Breast epithelium (tissue), 4 donors: ENCODE data around the gene DUS3L. TPM values are rescaled to one million over a fixed set of nuclear protein-coding genes. Genes with fewer than 3 reads are reported as not detected.

Experiments
- DNase-seq, 2 donors: peaks; one replicate each; pipeline ENCODE4 v3.0.0-alpha.2; 2019; ENCODE audit warnings: low spot score in 2 of 2
- H3K27ac ChIP-seq, 2 donors: fragments of 200-600 bp; sonication (generic) in 1 of 2; one replicate each; pipeline ENCODE4 v1.5.1; 2016 to 2019; ENCODE audit warnings: mild to moderate bottlenecking in 1 of 2
- H3K27me3 ChIP-seq, 2 donors: fragments of 200-600 bp; sonication (generic) in 1 of 2; one replicate each; pipeline versions ENCODE4 v1.5.1 to v1.6.0; 2017 to 2019; ENCODE audit warnings: control low read depth in 1 of 2, mild to moderate bottlenecking in 1 of 2
- H3K36me3 ChIP-seq: fragments of 200-600 bp; one replicate; pipeline ENCODE4 v1.5.1; 2019
- H3K4me1 ChIP-seq, 2 donors: fragments of 200-600 bp; sonication (generic); one replicate each; pipeline ENCODE4 v1.5.1; 2016 to 2019; ENCODE audit warnings: control low read depth in 1 of 2
- H3K4me3 ChIP-seq, 3 donors: fragments of 200-600 bp; sonication (generic); 1 replicate in 2 of 3; 2 replicates in 1 of 3; pipeline ENCODE4 v1.5.1; 2016 to 2019; ENCODE audit warnings: mild to moderate bottlenecking in 3 of 3, moderate library complexity in 2 of 3
- H3K9me3 ChIP-seq, 2 donors: fragments of 200-600 bp; sonication (generic) in 1 of 2; one replicate each; pipeline ENCODE4 v1.5.1; 2016 to 2019; ENCODE audit warnings: control low read depth in 1 of 2
- CTCF ChIP-seq, 3 donors: fragments of 450-650 bp; IDR thresholded peaks; one replicate each; pipeline ENCODE4 v1.5.1; 2016 to 2017; ENCODE audit warnings: antibody characterized with exemption in 3 of 3, mild to moderate bottlenecking in 3 of 3, moderate library complexity in 3 of 3
- POLR2A ChIP-seq: fragments of 450-650 bp; IDR thresholded peaks from one replicate; pipeline ENCODE4 v1.6.1; 2016; ENCODE audit warnings: antibody characterized with exemption, mild to moderate bottlenecking, moderate library complexity
- POLR2AphosphoS5 ChIP-seq, 3 donors: sonication (generic); formaldehyde crosslinking; IDR thresholded peaks; one replicate each; pipeline ENCODE4 v1.6.1; 2017; ENCODE audit warnings: antibody characterized with exemption in 3 of 3
- intact Hi-C: fragments of 100-400 bp; cut with DNase I; formaldehyde crosslinking; loops from one replicate; pipeline ENCODE4 v1.15.1; 2023; ENCODE audit warnings: low total_unique reads
- total RNA-seq, 3 donors: library from RNA; depleted of rRNA; stranded (reverse); fragments of >200 nt; gene quantifications; one replicate each; pipeline ENCODE4 v1.1.0, GENCODE V29; 2016

The DUS3L gene
- 10 to 100 TPM; 28.8 to 44.9 (median 37.2) TPM for total RNA-seq

- H3K36me3 ChIP-seq: no peaks in the 10 kb centered on the region
- H3K27me3 ChIP-seq: no peaks in the 10 kb centered on the region
- no peaks in the 10 kb centered on the region for H3K9me3 ChIP-seq
- H3K27ac ChIP-seq: peak within 1 kb of the TSS; percentile 94 to 99
- peak in 1 of 3 donors; percentile 32 for TF ChIP-seq CTCF (IDR thresholded peaks at IDR 0.05)
- TF ChIP-seq POLR2A: peak; percentile 68
- peak; percentile 93 to 94 (median 93) for TF ChIP-seq POLR2AphosphoS5 (IDR thresholded peaks at IDR 0.05)
- DNase-seq: peak; percentile 96 to 98
- H3K4me1 ChIP-seq: peaks cover 0 to 8% of the 10 kb centered on the region in 2 donors
- intact Hi-C loops: no loop called here
- peak within 1 kb of the TSS; percentile 73 to 95 (median 92) for H3K4me3 ChIP-seq
Observed at GRCh38 chr19:5790559-5791520, at the start of gene DUS3L. TSS of gene DUS3L (minus strand) at chr19:5791163. CDS start at chr19:5791141, 22 bp downstream.

- no peaks in the 10 kb centered on the region for H3K27me3 ChIP-seq
- no peak within 1 kb of the TSS for H3K27ac ChIP-seq
- intact Hi-C loops: loop anchor here (5.0 kb wide), 1 partner anchor 993 kb away; no protein-coding TSS in a partner anchor
- no peak for DNase-seq
- TF ChIP-seq POLR2AphosphoS5 (IDR thresholded peaks at IDR 0.05) (no peak), POLR2A (no peak), CTCF (IDR thresholded peaks at IDR 0.05) (no peak)
- H3K36me3 ChIP-seq: no peaks in the 10 kb centered on the region
- H3K4me1 ChIP-seq: no peaks in the 10 kb centered on the region
- no peak within 1 kb of the TSS for H3K4me3 ChIP-seq
- H3K9me3 ChIP-seq: no peaks in the 10 kb centered on the region
Observed at GRCh38 chr19:5839065-5840017, 48.4 kb upstream of the DUS3L start, which contains the start of gene FUT6. TSS of gene FUT6 (minus strand) at chr19:5839702. CDS start at chr19:5832567, 7,135 bp downstream.

- DNase-seq: no peak
- Histone ChIP-seq H3K4me3 (no peak overlapping the region), H3K4me1 (no peaks in the 10 kb centered on the region), H3K9me3 (no peaks in the 10 kb centered on the region), H3K27ac (no peak overlapping the region), H3K36me3 (no peaks in the 10 kb centered on the region), H3K27me3 (no peaks in the 10 kb centered on the region)
- intact Hi-C loops: no loop called here
- TF ChIP-seq POLR2A (no peak), CTCF (IDR thresholded peaks at IDR 0.05) (no peak), POLR2AphosphoS5 (IDR thresholded peaks at IDR 0.05) (no peak)
Observed at GRCh38 chr19:5838353-5839064, 47.5 kb upstream of the DUS3L start.

GRCh38 chr19:5837761-5838352, 46.9 kb upstream of the DUS3L start:
- intact Hi-C loops: no loop called here
- H3K27me3 ChIP-seq: no peaks in the 10 kb centered on the region
- no peak overlapping the region for H3K27ac ChIP-seq
- H3K36me3 ChIP-seq: no peaks in the 10 kb centered on the region
- H3K9me3 ChIP-seq: no peaks in the 10 kb centered on the region
- DNase-seq: no peak
- H3K4me3 ChIP-seq: no peak overlapping the region
- TF ChIP-seq POLR2A (no peak), CTCF (IDR thresholded peaks at IDR 0.05) (no peak), POLR2AphosphoS5 (IDR thresholded peaks at IDR 0.05) (no peak)
- H3K4me1 ChIP-seq: no peaks in the 10 kb centered on the region
